A673 (cell line): ENCODE measurements around the gene RECK. TPM values are rescaled to one million over a fixed set of nuclear protein-coding genes. Genes with fewer than 3 reads are reported as not detected.

ENCODE experiments used
- BruUV-seq: library from RNA; stranded (reverse); fragments of 400-500 nt; replicated peaks from 2 replicates; lab custom pipeline; 2021; lab: Mats Ljungman, UMichigan
- CTCF ChIA-PET: fragments of 300-600 bp; sonication (Branson Sonifier 250); formaldehyde crosslinking; loops from one replicate; lab custom pipeline; 2022; ENCODE audit warnings: antibody characterized with exemption; lab: Charles Lee
- POLR2A ChIA-PET: fragments of 300-600 bp; sonication (Branson Sonifier 250); formaldehyde crosslinking; loops from one replicate; lab custom pipeline; 2022; ENCODE audit warnings: antibody characterized with exemption; ENCODE audit not compliant: low non-redundant PET; lab: Charles Lee
- DNase-seq: peaks from one replicate; pipeline ENCODE4 v3.0.0-alpha.2; 2015; ENCODE audit warnings: low spot score
- H3K27ac ChIP-seq: fragments of 200-600 bp; sonication (generic); 2 replicates; pipeline ENCODE4 v1.5.1; 2016; ENCODE audit warnings: mixed run types, low read depth, mild to moderate bottlenecking, mixed read lengths, antibody characterized with exemption, low read length; ENCODE audit not compliant: poor library complexity, severe bottlenecking
- H3K27me3 ChIP-seq: fragments of 200-600 bp; sonication (generic); replicated peaks from 2 replicates; pipeline ENCODE4 v1.6.1; 2017; ENCODE audit warnings: mixed run types, low read depth, mild to moderate bottlenecking, mixed read lengths, antibody characterized with exemption, low read length; ENCODE audit not compliant: insufficient read depth, poor library complexity
- H3K36me3 ChIP-seq: fragments of 200-600 bp; sonication (generic); 2 replicates; pipeline ENCODE4 v1.6.1; 2016; ENCODE audit warnings: mixed run types, mild to moderate bottlenecking, mixed read lengths, antibody characterized with exemption, low read length; ENCODE audit not compliant: insufficient read depth, poor library complexity, severe bottlenecking
- H3K4me1 ChIP-seq: fragments of 200-600 bp; sonication (generic); 2 replicates; pipeline ENCODE4 v1.6.1; 2017; ENCODE audit warnings: mixed run types, mild to moderate bottlenecking, mixed read lengths, antibody characterized with exemption, low read length; ENCODE audit not compliant: insufficient read depth, poor library complexity, severe bottlenecking
- H3K4me3 ChIP-seq: fragments of 200-600 bp; sonication (generic); 2 replicates; pipeline ENCODE4 v1.5.1; 2016; ENCODE audit warnings: low read depth, mixed run types, mild to moderate bottlenecking, mixed read lengths, low read length; ENCODE audit not compliant: poor library complexity, severe bottlenecking
- H3K9me3 ChIP-seq: fragments of 200-600 bp; sonication (generic); 2 replicates; pipeline ENCODE4 v1.6.1; 2016; ENCODE audit warnings: mixed run types, low read depth, mild to moderate bottlenecking, mixed read lengths, antibody characterized with exemption, low read length; ENCODE audit not compliant: poor library complexity, severe bottlenecking
- CTCF ChIP-seq: fragments of 300-800, 200-600 bp; sonication (generic); conservative IDR thresholded peaks from 2 replicates; pipeline ENCODE4 v1.5.1; 2017; ENCODE audit warnings: low read depth, mild to moderate bottlenecking, antibody characterized with exemption, low read length, moderate library complexity, mixed read lengths
- EZH2 ChIP-seq: fragments of 200-600 bp; sonication (generic); IDR thresholded peaks from 2 replicates; pipeline ENCODE4 v1.6.1; 2017; ENCODE audit warnings: borderline replicate concordance, low read depth, mild to moderate bottlenecking, mixed read lengths, antibody characterized with exemption, low read length; ENCODE audit not compliant: poor library complexity, severe bottlenecking
- intact Hi-C: fragments of 100-400 bp; cut with micrococcal nuclease; formaldehyde crosslinking; loops from one replicate; pipeline ENCODE4 v1.10.0; 2022; ENCODE audit not compliant: unreplicated experiment
- total RNA-seq: library from RNA; stranded (reverse); gene quantifications from 2 replicates; pipeline ENCODE4 v1.2.3, GENCODE V29; 2021

The RECK gene
- total RNA-seq, 1 experiment from 2014 or later: 9.1 TPM

- Histone ChIP-seq H3K4me1 (peaks cover 9% of the 10 kb centered on the region), H3K27ac (no peak overlapping the region), H3K9me3 (no peaks in the 10 kb centered on the region), H3K36me3 (no peaks in the 10 kb centered on the region), H3K27me3 (no peaks in the 10 kb centered on the region), H3K4me3 (no peak overlapping the region)
- TF ChIP-seq EZH2 (no peak), CTCF (no peak)
- no peak for DNase-seq
- CTCF ChIA-PET: no interaction called here
- BruUV-seq: no TSS peak
- intact Hi-C loops: no loop called here
- POLR2A ChIA-PET: no interaction called here
Observed at GRCh38 chr9:36030871-36031270, 5.8 kb upstream of the RECK start.

- CTCF ChIA-PET: no interaction called here
- H3K9me3 ChIP-seq: no peaks in the 10 kb centered on the region
- POLR2A ChIA-PET: no interaction called here
- intact Hi-C loops: no loop called here
- TF ChIP-seq EZH2: no peak
- no peak for TF ChIP-seq CTCF
- DNase-seq: no peak
- H3K36me3 ChIP-seq: no peaks in the 10 kb centered on the region
- peaks cover 13% of the 10 kb centered on the region for H3K4me1 ChIP-seq
- no TSS peak for BruUV-seq
- H3K27me3 ChIP-seq: no peaks in the 10 kb centered on the region
- no peak overlapping the region for H3K27ac ChIP-seq
- no peak overlapping the region for H3K4me3 ChIP-seq
Observed at GRCh38 chr9:36031774-36032555, 4.7 kb upstream of the RECK start.

GRCh38 chr9:36033788-36034187 is 2.9 kb upstream of the RECK start:
- Histone ChIP-seq H3K27ac (no peak overlapping the region), H3K4me3 (no peak overlapping the region), H3K27me3 (no peaks in the 10 kb centered on the region), H3K36me3 (no peaks in the 10 kb centered on the region), H3K4me1 (peaks cover 19% of the 10 kb centered on the region), H3K9me3 (no peaks in the 10 kb centered on the region)
- no TSS peak for BruUV-seq
- ChIA-PET CTCF (no interaction called here), POLR2A (no interaction called here)
- no peak for TF ChIP-seq CTCF
- no peak for TF ChIP-seq EZH2
- no peak for DNase-seq
- intact Hi-C loops: no loop called here
